ENCODE results near the gene PTPRG. TPM values are rescaled to one million over a fixed set of nuclear protein-coding genes. Genes with fewer than 3 reads are reported as not detected.

PTPRG gene
- total RNA-seq, 1 experiment from 2014 or later: 32.1 TPM

- ChIA-PET POLR2A (no interaction called here), RAD21 (ENCODE audit: low non-redundant PET in 1 of 2, low total read pairs in 2 of 2, uncharacterized antibody in 2 of 2, unreplicated experiment in 2 of 2) (no interaction called here), CTCF (no interaction called here)
- Histone ChIP-seq H3K9me2 (ENCODE audit: insufficient read depth) (no peaks in the 10 kb centered on the region; the same call in 1 of the 2 replicates), H3K9ac (ENCODE audit: low read length) (no peak overlapping the region), H3K9me3 (ENCODE audit: control insufficient read depth in 1 of 2, insufficient read depth in 1 of 2, low read depth in 1 of 2, low read length in 2 of 2) (no peaks in the 10 kb centered on the region), H3K4me2 (ENCODE audit: low read length) (no peak overlapping the region), H3K36me3 (ENCODE audit: control insufficient read depth in 1 of 2, insufficient read depth in 2 of 2, low read length in 2 of 2) (no peaks in the 10 kb centered on the region), H3K4me1 (ENCODE audit: control insufficient read depth in 1 of 2, insufficient read depth in 2 of 2, low read length in 2 of 2) (peaks cover 0 to 3% of the 10 kb centered on the region in 2 experiments; a peak in 1 of 4 replicates), H3K79me2 (ENCODE audit: insufficient read depth, low read length) (no peaks in the 10 kb centered on the region), H3K27me3 (ENCODE audit: insufficient read depth, low read length) (no peaks in the 10 kb centered on the region), H4K20me1 (ENCODE audit: insufficient read depth) (no peaks in the 10 kb centered on the region), H3K4me3 (replicated peaks in 1 of 2; ENCODE audit: low read depth in 1 of 2, low read length in 2 of 2) (no peak overlapping the region), H3K27ac (ENCODE audit: low read depth, low read length) (no peak overlapping the region), H2AFZ (ENCODE audit: low read depth, low read length, poor library complexity, severe bottlenecking) (no peak overlapping the region)
- intact Hi-C loops (cut with micrococcal nuclease): no loop called here
- BruUV-seq (replicated peaks): no TSS peak
- no peak for TF ChIP-seq TCF7L2 (IDR thresholded peaks at IDR 0.05; ENCODE audit: borderline replicate concordance, extremely low read depth, insufficient read depth, insufficient read length)
- no peak for TF ChIP-seq YY1 (IDR thresholded peaks at IDR 0.05; ENCODE audit: extremely low read depth, insufficient replicate concordance, low read depth, low read length)
- no peak for TF ChIP-seq SP1 (IDR thresholded peaks at IDR 0.05; ENCODE audit: low read depth)
- TF ChIP-seq REST (IDR thresholded peaks at IDR 0.05; ENCODE audit: low read depth): no peak
- DNase-seq (ENCODE audit: low read depth, low spot score) (no peak), ATAC-seq (no peak)
Measured at GRCh38 chr3:61908382-61908781, 347.0 kb downstream of the PTPRG start.

GRCh38 chr3:61910732-61911131, 349.4 kb downstream of the PTPRG start:
- no peaks in the 10 kb centered on the region for H3K27me3 ChIP-seq (ENCODE audit: insufficient read depth, low read length)
- no TSS peak for BruUV-seq (replicated peaks)

More at GRCh38 chr3:61910732-61911131, 349.4 kb downstream of the PTPRG start:
- no peak for DNase-seq (ENCODE audit: low read depth, low spot score)
- CTCF ChIA-PET: no interaction called here
- Histone ChIP-seq H3K9me2 (ENCODE audit: insufficient read depth) (no peaks in the 10 kb centered on the region; the same call in 1 of the 2 replicates), H3K36me3 (ENCODE audit: control insufficient read depth in 1 of 2, insufficient read depth in 2 of 2, low read length in 2 of 2) (no peaks in the 10 kb centered on the region), H2AFZ (ENCODE audit: low read depth, low read length, poor library complexity, severe bottlenecking) (no peak overlapping the region), H4K20me1 (ENCODE audit: insufficient read depth) (no peaks in the 10 kb centered on the region), H3K4me3 (replicated peaks in 1 of 2; ENCODE audit: low read depth in 1 of 2, low read length in 2 of 2) (no peak overlapping the region), H3K79me2 (ENCODE audit: insufficient read depth, low read length) (no peaks in the 10 kb centered on the region), H3K9ac (ENCODE audit: low read length) (no peak overlapping the region), H3K4me1 (ENCODE audit: control insufficient read depth in 1 of 2, insufficient read depth in 2 of 2, low read length in 2 of 2) (no peaks in the 10 kb centered on the region), H3K9me3 (ENCODE audit: control insufficient read depth in 1 of 2, insufficient read depth in 1 of 2, low read depth in 1 of 2, low read length in 2 of 2) (no peaks in the 10 kb centered on the region), H3K4me2 (ENCODE audit: low read length) (no peak overlapping the region), H3K27ac (ENCODE audit: low read depth, low read length) (no peak overlapping the region)
- RAD21 ChIA-PET (ENCODE audit: low non-redundant PET in 1 of 2, low total read pairs in 2 of 2, uncharacterized antibody in 2 of 2, unreplicated experiment in 2 of 2): no interaction called here
- no peak for ATAC-seq
- intact Hi-C loops (cut with micrococcal nuclease): no loop called here
- TF ChIP-seq SRF (IDR thresholded peaks at IDR 0.05; ENCODE audit: low read depth) (no peak), RAD21 (IDR thresholded peaks at IDR 0.05; ENCODE audit: low read depth) (no peak), CEBPB (IDR thresholded peaks at IDR 0.05; ENCODE audit: low read depth) (no peak), TCF7L2 (IDR thresholded peaks at IDR 0.05; ENCODE audit: borderline replicate concordance, extremely low read depth, insufficient read depth, insufficient read length) (no peak), SP1 (IDR thresholded peaks at IDR 0.05; ENCODE audit: low read depth) (no peak), ZFX (IDR thresholded peaks at IDR 0.05) (no peak), POLR2AphosphoS5 (IDR thresholded peaks at IDR 0.05; ENCODE audit: low read depth, low read length) (no peak)
- POLR2A ChIA-PET: no interaction called here
